Mammary epithelial cell (primary cell): ENCODE results near the gene MT1HL1.

ENCODE experiments used
- CTCF ChIP-seq, 2 donors: IDR thresholded peaks in 1 of 2; conservative IDR thresholded peaks in 1 of 2; 2 replicates each; pipeline ENCODE4 v1.5.1; 2011 to 2012; ENCODE audit warnings: inconsistent platforms in 2 of 2, low read length in 2 of 2, mild to moderate bottlenecking in 2 of 2, control low read depth in 1 of 2, low read depth in 1 of 2; ENCODE audit not compliant: insufficient read depth in 1 of 2; ENCODE audit errors: extremely low read depth in 1 of 2
- EZH2 ChIP-seq: IDR thresholded peaks from 2 replicates; pipeline ENCODE4 v1.6.1; 2012; ENCODE audit warnings: low read length, inconsistent platforms, borderline replicate concordance

GRCh38 chr1:237038211-237038610 lies 34.0 kb upstream of the MT1HL1 start:
- TF ChIP-seq CTCF (conservative IDR thresholded peaks at IDR 0.05 in 1 of 2, IDR thresholded peaks at IDR 0.05 in 1 of 2; ENCODE audit: extremely low read depth in 1 of 2, insufficient read depth in 1 of 2, low read depth in 1 of 2, low read length in 2 of 2) (no peak), EZH2 (no peak)
